Keratinocyte (primary cell): ENCODE measurements around the gene CACNA2D1. TPM values are rescaled to one million over a fixed set of nuclear protein-coding genes. Genes with fewer than 3 reads are reported as not detected.
A peak's percentile ranks its signal among the peaks of the same experiment; 100 is the strongest.

ENCODE experiments used
- DNase-seq: peaks from one replicate; pipeline ENCODE4 v3.0.0-alpha.2; 2011; ENCODE audit warnings: low read depth, missing footprints, low spot score
- FAIRE-seq: peaks from 2 replicates; lab custom pipeline; 2011; peaks lifted over from hg19 to GRCh38; lab: Jason Lieb, UNC
- H2AFZ ChIP-seq: 2 replicates; pipeline ENCODE4 v1.6.0; 2012; ENCODE audit warnings: low read length, control low read depth, inconsistent platforms; ENCODE audit not compliant: control insufficient read depth
- H3K27ac ChIP-seq: 2 replicates; pipeline ENCODE4 v1.5.1; 2011; ENCODE audit warnings: low read length; ENCODE audit not compliant: control insufficient read depth, insufficient read depth
- H3K27me3 ChIP-seq: 3 replicates; pipeline ENCODE4 v1.6.0; 2011; ENCODE audit warnings: low read length; ENCODE audit not compliant: control insufficient read depth, insufficient read depth; ENCODE audit errors: extremely low read depth
- H3K36me3 ChIP-seq, 2 experiments: 2 replicates in 1 of 2; 3 replicates in 1 of 2; pipeline ENCODE4 v1.5.1; 2011; ENCODE audit warnings: low read length in 2 of 2, mild to moderate bottlenecking in 1 of 2; ENCODE audit not compliant: control insufficient read depth in 2 of 2, insufficient read depth in 2 of 2; ENCODE audit errors: extremely low read depth in 1 of 2
- H3K4me1 ChIP-seq: 3 replicates; pipeline ENCODE4 v1.5.1; 2011; ENCODE audit warnings: low read length; ENCODE audit not compliant: control insufficient read depth, insufficient read depth; ENCODE audit errors: extremely low read depth
- H3K4me2 ChIP-seq: 3 replicates; pipeline ENCODE4 v1.6.0; 2011; ENCODE audit warnings: low read depth, low read length; ENCODE audit not compliant: control insufficient read depth, insufficient read depth; ENCODE audit errors: extremely low read depth
- H3K4me3 ChIP-seq, 3 experiments: fragments of 200-600 bp in 1 of 3; sonication (generic) in 1 of 3; 2 replicates in 2 of 3; 3 replicates in 1 of 3; pipeline ENCODE4 v1.5.1; 2011 to 2016; ENCODE audit warnings: low read length in 3 of 3, mild to moderate bottlenecking in 3 of 3, control low read depth in 2 of 3, inconsistent platforms in 1 of 3, low read depth in 1 of 3, mixed read lengths in 1 of 3, mixed run types in 1 of 3, moderate library complexity in 1 of 3; ENCODE audit not compliant: control insufficient read depth in 2 of 3, insufficient read depth in 2 of 3; ENCODE audit errors: extremely low read depth in 1 of 3
- H3K79me2 ChIP-seq: 2 replicates; pipeline ENCODE4 v1.6.0; 2012; ENCODE audit warnings: low read length; ENCODE audit not compliant: control insufficient read depth, insufficient read depth
- H3K9ac ChIP-seq: 3 replicates; pipeline ENCODE4 v1.6.0; 2011; ENCODE audit warnings: low read length; ENCODE audit not compliant: control insufficient read depth, insufficient read depth; ENCODE audit errors: extremely low read depth
- H3K9me1 ChIP-seq: 3 replicates; pipeline ENCODE4 v1.6.0; 2011; ENCODE audit warnings: low read length; ENCODE audit not compliant: control insufficient read depth, insufficient read depth; ENCODE audit errors: extremely low read depth
- H3K9me3 ChIP-seq: 2 replicates; pipeline ENCODE4 v1.5.1; 2012; ENCODE audit warnings: low read depth, low read length; ENCODE audit not compliant: control insufficient read depth
- H4K20me1 ChIP-seq: 3 replicates; pipeline ENCODE4 v1.6.0; 2011; ENCODE audit warnings: low read length; ENCODE audit not compliant: control insufficient read depth, insufficient read depth; ENCODE audit errors: extremely low read depth
- CTCF ChIP-seq, 3 experiments: IDR thresholded peaks in 1 of 3; conservative IDR thresholded peaks in 1 of 3; optimal IDR thresholded peaks in 1 of 3; 2 replicates in 2 of 3; 3 replicates in 1 of 3; pipeline versions ENCODE3 to v1.5.1; 2011; ENCODE audit warnings: low read length in 3 of 3, mild to moderate bottlenecking in 3 of 3, moderate library complexity in 2 of 3, control low read depth in 1 of 3, inconsistent platforms in 1 of 3; ENCODE audit not compliant: insufficient read depth in 2 of 3; ENCODE audit errors: extremely low read depth in 1 of 3
- EZH2 ChIP-seq: IDR thresholded peaks from one replicate; pipeline ENCODE4 v1.6.1; 2012; ENCODE audit warnings: inconsistent platforms, mild to moderate bottlenecking, low read length, moderate library complexity
- dilution Hi-C: fragments of 300-500 bp; cut with MboI; formaldehyde crosslinking; loops from one replicate; pipeline ENCODE4 v1.7.0; 2020; ENCODE audit warnings: low sequenced_read_pairs; ENCODE audit not compliant: extremely low pct_ligation_motif_present
- polyA plus RNA-seq, 5 experiments: library from polyadenylated mRNA; depleted of rRNA in 3 of 5; stranded (reverse) in 3 of 5; stranded (forward) in 1 of 5; unstranded in 1 of 5; fragments of >200 nt; gene quantifications; 1 replicate in 1 of 5; 2 replicates in 3 of 5; 3 replicates in 1 of 5; pipeline versions ENCODE4 v1.2.1 to v1.2.3, GENCODE V29; 2011 to 2012; ENCODE audit warnings: missing spikeins in 2 of 5, low read depth in 1 of 5, low replicate concordance in 1 of 5

The CACNA2D1 gene
- polyA plus RNA-seq, 1 donor (not counting 4 experiments of a cell fraction or from before 2014, with no cell fraction given) = 1.8 TPM

- TF ChIP-seq CTCF (optimal IDR thresholded peaks at IDR 0.05 in 1 of 3, IDR thresholded peaks at IDR 0.05 in 1 of 3, conservative IDR thresholded peaks at IDR 0.05 in 1 of 3; ENCODE audit: extremely low read depth in 1 of 3, insufficient read depth in 2 of 3, low read length in 3 of 3) (no peak), EZH2 (no peak)
- H3K4me3 ChIP-seq = no peak overlapping the region
- no peak overlapping the region for H3K27ac ChIP-seq
- no peaks in the 10 kb centered on the region for H3K27me3 ChIP-seq
- H3K4me2 ChIP-seq = no peak overlapping the region
- no peaks in the 10 kb centered on the region for H3K36me3 ChIP-seq
- peaks cover 9% of the 10 kb centered on the region for H3K4me1 ChIP-seq
- DNase-seq (peak; percentile 13), FAIRE-seq (peak; percentile 55)
- no peaks in the 10 kb centered on the region for H3K9me3 ChIP-seq
- H3K9ac ChIP-seq = no peak overlapping the region
- no peaks in the 10 kb centered on the region for H3K79me2 ChIP-seq
- no peak overlapping the region for H2AFZ ChIP-seq
- H4K20me1 ChIP-seq = no peaks in the 10 kb centered on the region
- no peaks in the 10 kb centered on the region for H3K9me1 ChIP-seq
- dilution Hi-C loops = no loop called here
Measured at GRCh38 chr7:82194016-82194643, 249.4 kb downstream of the CACNA2D1 start.

- Histone ChIP-seq H3K36me3 (no peaks in the 10 kb centered on the region), H3K79me2 (no peaks in the 10 kb centered on the region), H3K27me3 (no peaks in the 10 kb centered on the region), H3K9me1 (no peaks in the 10 kb centered on the region), H4K20me1 (no peaks in the 10 kb centered on the region), H3K9ac (no peak overlapping the region), H3K4me2 (no peak overlapping the region), H3K4me3 (no peak overlapping the region), H3K9me3 (no peaks in the 10 kb centered on the region), H3K27ac (no peak overlapping the region), H2AFZ (no peak overlapping the region), H3K4me1 (peaks cover 5% of the 10 kb centered on the region)
- dilution Hi-C loops = no loop called here
- TF ChIP-seq EZH2 (no peak), CTCF (optimal IDR thresholded peaks at IDR 0.05 in 1 of 3, IDR thresholded peaks at IDR 0.05 in 1 of 3, conservative IDR thresholded peaks at IDR 0.05 in 1 of 3; ENCODE audit: extremely low read depth in 1 of 3, insufficient read depth in 2 of 3, low read length in 3 of 3) (no peak)
- FAIRE-seq (no peak), DNase-seq (no peak)
Measured at GRCh38 chr7:82188636-82189035, 254.9 kb downstream of the CACNA2D1 start.
